Suprapubic skin (tissue), 4 donors: ENCODE data around the gene NRDE2. TPM values are rescaled to one million over a fixed set of nuclear protein-coding genes. Genes with fewer than 3 reads are reported as not detected.

Experiments used
- DNase-seq, 2 donors: peaks; one replicate each; pipeline ENCODE4 v3.0.0-alpha.2; 2019; ENCODE audit warnings: low spot score in 2 of 2
- H3K27ac ChIP-seq: fragments of 200-600 bp; sonication (generic); one replicate; pipeline ENCODE4 v1.5.1; 2019
- H3K27me3 ChIP-seq: fragments of 200-600 bp; sonication (generic); one replicate; pipeline ENCODE4 v1.5.1; 2019
- H3K36me3 ChIP-seq: fragments of 200-600 bp; sonication (generic); one replicate; pipeline ENCODE4 v1.5.1; 2019
- H3K4me1 ChIP-seq: fragments of 200-600 bp; sonication (generic); one replicate; pipeline ENCODE4 v1.5.1; 2019
- H3K4me3 ChIP-seq: fragments of 200-600 bp; sonication (generic); one replicate; pipeline ENCODE4 v1.5.1; 2019; ENCODE audit warnings: mild to moderate bottlenecking
- H3K9me3 ChIP-seq: fragments of 200-600 bp; sonication (generic); one replicate; pipeline ENCODE4 v1.5.1; 2019
- CTCF ChIP-seq, 2 donors: fragments of 200-600 bp in 1 of 2; fragments of 450-650 bp in 1 of 2; sonication (generic) in 1 of 2; IDR thresholded peaks; one replicate each; pipeline ENCODE4 v1.5.1; 2016 to 2019; ENCODE audit warnings: antibody characterized with exemption in 2 of 2, mild to moderate bottlenecking in 1 of 2, moderate library complexity in 1 of 2
- EP300 ChIP-seq: sonication (generic); formaldehyde crosslinking; IDR thresholded peaks from one replicate; pipeline ENCODE4 v1.6.1; 2017; ENCODE audit warnings: antibody characterized with exemption
- POLR2A ChIP-seq, 2 donors: fragments of 450-650 bp; IDR thresholded peaks; one replicate each; pipeline ENCODE4 v1.6.1; 2017; ENCODE audit warnings: antibody characterized with exemption in 2 of 2, mild to moderate bottlenecking in 2 of 2, moderate library complexity in 2 of 2
- POLR2AphosphoS5 ChIP-seq, 3 donors: sonication (generic); formaldehyde crosslinking; IDR thresholded peaks; one replicate each; pipeline ENCODE4 v1.6.1; 2017; ENCODE audit warnings: antibody characterized with exemption in 3 of 3
- WGBS: methylation state at CpG from one replicate; pipeline ENCODE4 v1.1.5; 2018; 5-methylcytosine and 5-hydroxymethylcytosine counted together
- total RNA-seq, 4 donors: library from RNA; depleted of rRNA; stranded (reverse); fragments of >200 nt; gene quantifications; one replicate each; pipeline ENCODE4 v1.1.0, GENCODE V29; 2016

The NRDE2 gene
- total RNA-seq, 4 donors from 2014 or later = 8.8 to 22.4 (median 14.6) TPM

- no peaks in the 10 kb centered on the region for H3K27me3 ChIP-seq
- H3K4me3 ChIP-seq = no peak overlapping the region
- WGBS = 65% methylated on average over 2 of the region's 2 CpGs
- no peak overlapping the region for H3K27ac ChIP-seq
- no peak for DNase-seq
- no peak for TF ChIP-seq CTCF (IDR thresholded peaks at IDR 0.05)
- no peak for TF ChIP-seq POLR2A (IDR thresholded peaks at IDR 0.05)
- no peak for TF ChIP-seq EP300
- no peak for TF ChIP-seq POLR2AphosphoS5 (IDR thresholded peaks at IDR 0.05)
- H3K4me1 ChIP-seq = no peaks in the 10 kb centered on the region
- H3K9me3 ChIP-seq = no peaks in the 10 kb centered on the region
- peaks cover 52% of the 10 kb centered on the region for H3K36me3 ChIP-seq
These were observed 36.9 kb downstream of the NRDE2 start for GRCh38 chr14:90294872-90295271.

- Histone ChIP-seq H3K36me3 (peaks cover 60% of the 10 kb centered on the region), H3K4me3 (no peak overlapping the region), H3K4me1 (no peaks in the 10 kb centered on the region), H3K27ac (no peak overlapping the region), H3K27me3 (no peaks in the 10 kb centered on the region), H3K9me3 (no peaks in the 10 kb centered on the region)
- no peak for DNase-seq
- TF ChIP-seq CTCF (IDR thresholded peaks at IDR 0.05) (no peak), EP300 (no peak), POLR2A (IDR thresholded peaks at IDR 0.05) (no peak), POLR2AphosphoS5 (IDR thresholded peaks at IDR 0.05) (no peak)
- 84% methylated on average over 11 of the region's 11 CpGs for WGBS
These were observed 37.7 kb downstream of the NRDE2 start for GRCh38 chr14:90293766-90294730.

DNA sequence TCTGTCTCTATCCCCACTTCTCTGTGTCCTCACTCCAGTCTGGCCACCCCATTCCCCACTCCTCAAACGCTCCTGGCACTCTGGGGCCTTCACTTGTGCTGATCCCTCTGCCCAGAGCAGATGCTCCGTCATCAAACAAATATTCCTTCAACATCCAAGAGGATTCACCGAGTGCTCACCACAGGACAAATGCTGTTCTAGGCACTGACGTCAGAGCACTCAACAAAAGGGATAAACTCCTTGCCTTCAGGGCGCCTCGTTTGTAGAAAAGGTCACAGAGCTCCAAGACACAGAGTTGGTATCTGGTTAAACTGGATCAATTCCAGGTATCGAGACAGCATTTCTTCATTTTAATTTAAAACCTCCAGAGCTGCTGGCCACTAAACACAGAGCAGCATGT is 40.0 kb downstream of the NRDE2 start:
- no peak for DNase-seq
- Histone ChIP-seq H3K4me1 (no peaks in the 10 kb centered on the region), H3K9me3 (no peaks in the 10 kb centered on the region), H3K4me3 (no peak overlapping the region), H3K27ac (no peak overlapping the region), H3K27me3 (no peaks in the 10 kb centered on the region), H3K36me3 (peaks cover 66% of the 10 kb centered on the region)
- 85% methylated on average over 7 of the region's 7 CpGs for WGBS
- no peak for TF ChIP-seq POLR2AphosphoS5 (IDR thresholded peaks at IDR 0.05)
- TF ChIP-seq POLR2A (IDR thresholded peaks at IDR 0.05) = no peak
- TF ChIP-seq EP300 = no peak
- TF ChIP-seq CTCF (IDR thresholded peaks at IDR 0.05) = no peak

- Histone ChIP-seq H3K4me1 (no peaks in the 10 kb centered on the region), H3K27me3 (no peaks in the 10 kb centered on the region), H3K9me3 (no peaks in the 10 kb centered on the region), H3K4me3 (no peak overlapping the region), H3K36me3 (peaks cover 72% of the 10 kb centered on the region), H3K27ac (no peak overlapping the region)
- WGBS = 83% methylated on average over 6 of the region's 6 CpGs
- DNase-seq = no peak
- TF ChIP-seq POLR2A (IDR thresholded peaks at IDR 0.05) = no peak
These were observed 41.3 kb downstream of the NRDE2 start for GRCh38 chr14:90290337-90291011.

DNA sequence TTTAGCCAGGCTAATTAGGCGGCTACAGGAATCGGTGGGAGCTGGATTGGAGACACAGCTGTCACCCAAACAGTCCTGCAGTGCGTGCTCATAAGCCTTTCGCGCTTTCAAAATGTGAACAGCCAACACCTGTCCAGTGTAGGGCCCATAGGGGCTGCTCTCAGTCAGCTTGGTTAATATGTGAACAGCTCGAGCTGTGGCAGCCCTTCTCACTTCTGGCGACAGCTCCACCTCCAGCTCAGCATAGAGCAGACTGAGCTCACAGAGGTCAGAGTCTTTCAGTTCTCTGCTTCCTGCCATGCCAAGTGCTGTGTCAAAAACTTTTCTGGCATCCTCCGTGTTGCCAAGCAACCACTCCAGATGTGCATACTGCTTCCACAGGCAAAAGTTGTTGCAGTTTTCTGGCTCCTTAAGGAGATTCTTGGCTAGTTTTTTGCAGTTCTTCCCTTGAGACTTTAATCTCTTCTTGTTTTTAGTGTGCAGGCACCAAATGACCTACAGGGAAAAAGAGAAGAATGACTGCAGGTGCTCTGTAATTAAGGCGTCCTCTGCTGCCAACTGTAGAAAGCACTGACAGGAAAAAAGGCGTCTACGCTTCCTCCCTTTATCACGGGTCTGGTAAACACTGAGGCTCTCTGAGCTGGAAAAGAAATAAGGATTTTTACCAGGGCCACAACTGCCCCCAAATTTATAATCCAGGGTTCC is 42.9 kb downstream of the NRDE2 start:
- Histone ChIP-seq H3K27ac (no peak overlapping the region), H3K4me1 (no peaks in the 10 kb centered on the region), H3K27me3 (no peaks in the 10 kb centered on the region), H3K9me3 (no peaks in the 10 kb centered on the region), H3K4me3 (no peak overlapping the region), H3K36me3 (peaks cover 69% of the 10 kb centered on the region)
- no peak for DNase-seq
- WGBS = 82% methylated on average over 12 of the region's 12 CpGs
- TF ChIP-seq POLR2AphosphoS5 (IDR thresholded peaks at IDR 0.05) = no peak
- TF ChIP-seq POLR2A (IDR thresholded peaks at IDR 0.05) = no peak
- TF ChIP-seq EP300 = no peak
- no peak for TF ChIP-seq CTCF (IDR thresholded peaks at IDR 0.05)
